Renal pelvis (tissue), 4 donors: ENCODE results near the gene VPS18. TPM values are rescaled to one million over a fixed set of nuclear protein-coding genes. Genes with fewer than 3 reads are reported as not detected.

Experiments used
- DNase-seq: peaks from one replicate; pipeline ENCODE4 v3.0.0-alpha.2; 2013
- polyA plus RNA-seq, 3 donors: library from polyadenylated mRNA; unstranded; fragments of 120-200 nt; gene quantifications; one replicate each; pipeline ENCODE4 v1.2.1, GENCODE V29; 2013; ENCODE audit not compliant: insufficient read length in 3 of 3

The VPS18 gene
- polyA plus RNA-seq, 3 donors = 18.4 to 20.5 (median 20.2) TPM

DNA sequence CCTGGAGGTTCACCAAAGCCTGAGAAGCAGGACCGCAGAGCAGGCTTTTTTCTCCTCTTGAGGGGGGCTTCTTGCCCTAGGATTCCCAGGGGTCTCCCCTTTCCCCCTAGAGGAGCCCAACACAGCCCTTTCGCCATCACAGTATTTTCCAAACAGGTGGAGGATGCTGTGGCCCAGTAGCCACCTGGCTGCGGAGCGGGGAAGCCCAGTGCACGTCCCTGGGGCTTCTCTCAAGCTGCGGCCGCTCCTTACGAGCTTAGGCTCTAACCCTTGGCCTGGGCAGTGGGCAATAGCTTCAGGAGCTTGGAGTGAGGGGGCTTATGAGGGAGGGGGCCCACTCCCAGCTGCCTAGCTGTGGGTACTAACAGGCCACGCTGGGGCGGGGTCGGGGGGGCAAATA is 23.3 kb downstream of the VPS18 start:
- no peak for DNase-seq

DNA sequence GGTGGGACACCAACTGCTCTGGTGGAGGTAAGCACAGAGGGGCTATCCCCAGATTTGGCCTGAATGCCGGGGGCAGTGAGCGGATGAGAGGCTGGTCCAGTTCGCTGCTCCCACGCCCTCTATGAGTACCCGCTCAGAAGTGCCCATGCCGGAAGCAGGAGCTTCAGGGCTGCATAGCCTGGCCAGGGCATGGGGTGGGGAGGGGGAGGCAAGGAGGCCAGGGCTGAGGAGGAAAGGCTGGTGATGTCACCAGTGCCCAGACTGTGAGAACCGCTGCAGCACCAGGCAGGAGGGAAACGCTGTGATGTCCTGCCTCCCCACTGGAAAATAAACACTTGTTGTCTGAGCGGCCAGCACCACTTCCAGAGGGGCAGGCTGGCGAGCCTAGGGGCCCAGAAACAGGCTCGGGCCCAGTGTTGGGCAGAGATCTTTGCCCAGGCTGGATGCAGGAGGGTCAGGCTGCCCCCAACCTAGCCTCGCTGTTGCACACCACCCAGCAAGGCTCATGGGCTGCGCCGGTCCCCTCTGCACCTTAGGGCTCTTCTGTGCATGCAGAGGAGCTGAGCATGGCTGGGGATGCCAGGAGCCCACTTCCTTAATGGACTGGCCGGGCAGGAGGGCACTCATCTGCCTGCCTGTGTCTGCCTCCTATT is 24.0 kb downstream of the VPS18 start:
- DNase-seq = no peak

DNA sequence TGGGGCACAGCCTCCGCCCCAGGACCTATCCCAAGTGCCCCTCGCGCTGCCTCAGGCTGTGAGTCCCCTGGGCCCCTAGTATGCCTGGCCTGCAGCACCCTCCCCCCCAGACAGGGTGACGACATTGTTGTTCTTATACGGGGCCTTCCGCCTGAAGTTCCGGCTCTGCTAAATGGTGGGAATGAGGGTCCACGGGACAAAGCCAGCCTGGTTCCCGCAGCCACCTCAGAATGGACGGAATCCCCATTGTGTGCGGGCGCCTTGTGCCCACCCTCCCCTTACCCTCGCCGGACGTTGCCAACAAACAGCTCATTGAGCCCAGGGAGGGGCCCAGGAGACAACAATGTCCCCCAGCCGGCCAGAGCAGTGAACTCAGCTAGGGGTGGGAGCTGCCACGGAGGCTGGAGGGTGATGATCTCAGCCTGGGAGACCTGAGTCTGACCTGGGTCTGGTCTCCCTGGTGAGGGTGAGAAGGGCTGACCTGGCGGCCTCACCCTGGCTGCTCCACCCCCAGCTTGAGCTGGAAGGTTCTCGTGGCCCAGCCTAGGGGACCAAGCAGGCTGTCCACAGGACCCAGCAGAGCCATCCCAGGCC is 24.6 kb downstream of the VPS18 start:
- no peak for DNase-seq

DNA sequence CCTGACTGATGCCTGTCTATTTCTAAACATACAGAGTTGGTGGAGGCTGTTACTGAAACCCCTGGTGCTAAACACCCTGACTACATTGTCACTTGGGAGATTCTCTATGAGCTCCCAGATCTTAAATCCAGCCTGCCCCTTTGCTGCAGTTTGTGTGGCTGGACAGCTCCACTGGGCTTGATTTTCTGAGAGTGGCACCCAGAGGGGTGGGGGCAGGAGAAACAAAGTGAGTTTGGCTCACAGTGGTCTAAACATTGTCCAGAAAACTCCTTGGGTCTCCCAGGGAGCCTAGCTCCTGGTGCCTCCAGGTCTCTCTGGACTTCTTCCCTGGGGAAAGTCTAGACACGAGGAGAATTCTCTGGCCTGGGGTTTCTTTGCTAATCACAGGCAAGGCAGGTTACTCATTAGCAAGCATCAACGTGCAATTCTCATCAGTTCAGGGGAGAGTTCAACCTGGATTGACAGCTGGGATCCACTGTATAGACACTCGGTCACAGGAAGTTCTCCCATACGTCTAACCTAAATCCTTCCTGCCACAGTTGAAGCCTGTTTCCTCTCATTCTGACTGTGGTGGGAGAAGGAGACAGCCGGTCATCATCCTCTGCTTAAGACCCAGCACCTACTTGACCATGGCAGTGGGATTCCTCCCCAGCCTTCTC is 27.8 kb downstream of the VPS18 start:
- no peak for DNase-seq

DNA sequence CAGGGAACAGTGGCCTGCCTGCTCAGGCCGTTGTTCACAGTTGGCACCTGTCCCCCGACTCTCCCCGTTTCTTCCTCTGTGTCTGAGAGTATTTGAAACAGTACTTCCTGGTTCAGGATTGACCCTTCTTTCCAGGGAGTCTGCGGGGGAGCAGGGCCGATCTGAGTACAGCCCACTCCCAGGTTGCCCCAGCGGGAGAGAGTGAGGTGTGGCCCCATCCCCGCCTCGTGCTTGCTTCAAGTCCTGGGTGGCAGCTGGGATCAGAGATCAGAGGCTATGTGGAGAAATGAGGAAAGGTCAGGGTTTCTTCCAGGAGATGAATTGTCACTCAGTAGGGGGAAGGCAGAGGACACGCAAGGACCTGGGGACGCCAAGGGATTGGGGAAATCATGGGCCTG is 28.4 kb downstream of the VPS18 start:
- DNase-seq = no peak

DNA sequence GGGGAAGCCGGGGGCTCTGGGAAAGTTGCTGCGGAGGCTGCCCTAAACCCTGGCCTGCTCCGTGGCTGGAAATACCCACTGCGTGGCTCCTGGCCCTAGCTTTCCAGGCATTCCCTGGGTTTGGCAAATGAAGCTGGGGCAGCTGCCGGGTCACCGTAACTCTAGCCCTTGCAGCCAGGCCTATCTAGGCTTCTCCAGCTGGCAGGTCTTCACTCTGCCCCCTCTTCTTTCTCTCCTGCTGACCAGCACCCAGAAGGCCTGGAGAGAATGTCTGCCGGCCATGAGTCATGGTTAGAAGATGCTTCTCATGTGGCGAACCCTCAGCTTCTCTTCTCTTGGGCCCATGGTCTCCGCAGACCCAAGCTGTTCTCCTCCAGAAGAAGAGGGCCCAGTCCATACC is 29.3 kb downstream of the VPS18 start:
- no peak for DNase-seq

DNA sequence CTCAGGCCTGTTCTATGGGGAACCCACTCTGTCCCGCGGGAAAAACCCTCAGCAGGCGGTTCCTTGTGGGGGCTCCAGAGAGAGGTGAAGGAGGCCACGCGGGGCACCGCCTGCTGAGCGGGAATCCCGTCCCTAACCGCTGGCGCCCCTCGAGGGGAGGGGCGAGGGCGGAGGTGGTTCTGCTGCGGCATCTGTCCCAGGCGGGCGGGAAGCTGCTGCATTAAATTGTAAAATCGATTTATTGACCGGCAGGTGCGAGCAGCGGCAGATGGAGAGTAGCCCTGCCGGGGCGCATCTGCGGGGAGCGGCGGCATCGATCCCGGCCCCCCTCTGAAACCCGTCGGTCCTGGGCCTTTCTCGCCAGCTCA is 31.2 kb downstream of the VPS18 start:
- no peak for DNase-seq

DNA sequence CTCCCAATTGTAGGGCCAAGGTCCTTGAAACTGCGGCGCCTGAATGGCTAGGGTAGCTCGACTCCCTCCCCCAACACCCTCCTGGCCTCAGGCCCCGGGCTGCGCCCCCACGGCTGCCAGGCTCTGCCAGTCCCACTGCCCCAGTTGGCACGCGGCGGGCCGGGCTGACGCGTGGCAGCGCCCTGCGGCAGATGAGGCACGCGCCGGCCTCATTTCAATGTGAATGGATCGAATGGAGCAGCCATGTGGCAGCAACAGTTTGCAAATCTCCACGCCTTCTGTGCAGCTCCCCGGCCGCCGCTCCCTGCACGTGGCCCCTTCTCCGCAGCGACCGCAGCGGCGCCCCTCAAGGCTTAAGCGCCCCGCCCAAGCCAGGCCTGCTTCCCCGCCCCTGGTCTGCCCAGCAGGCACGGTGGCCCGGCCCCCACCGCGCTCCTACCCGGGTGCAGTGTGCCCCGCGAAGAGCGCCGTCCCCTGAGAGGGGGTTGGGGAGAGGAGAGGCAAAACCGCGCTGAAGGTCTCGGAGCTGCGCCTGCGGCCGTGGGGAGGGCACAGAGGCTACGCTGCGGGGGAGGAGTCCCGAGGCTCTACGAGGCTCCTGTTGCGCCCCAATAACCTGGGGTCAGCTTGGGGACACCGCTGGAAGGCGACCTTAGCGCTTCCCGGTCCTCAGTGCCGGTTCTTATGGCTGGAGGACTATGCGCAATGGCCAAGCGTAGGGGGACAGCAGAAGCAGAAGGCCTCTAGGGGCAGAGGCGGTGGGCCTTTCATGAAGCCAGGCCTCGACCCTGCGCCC is 31.8 kb downstream of the VPS18 start:
- no peak for DNase-seq

DNA sequence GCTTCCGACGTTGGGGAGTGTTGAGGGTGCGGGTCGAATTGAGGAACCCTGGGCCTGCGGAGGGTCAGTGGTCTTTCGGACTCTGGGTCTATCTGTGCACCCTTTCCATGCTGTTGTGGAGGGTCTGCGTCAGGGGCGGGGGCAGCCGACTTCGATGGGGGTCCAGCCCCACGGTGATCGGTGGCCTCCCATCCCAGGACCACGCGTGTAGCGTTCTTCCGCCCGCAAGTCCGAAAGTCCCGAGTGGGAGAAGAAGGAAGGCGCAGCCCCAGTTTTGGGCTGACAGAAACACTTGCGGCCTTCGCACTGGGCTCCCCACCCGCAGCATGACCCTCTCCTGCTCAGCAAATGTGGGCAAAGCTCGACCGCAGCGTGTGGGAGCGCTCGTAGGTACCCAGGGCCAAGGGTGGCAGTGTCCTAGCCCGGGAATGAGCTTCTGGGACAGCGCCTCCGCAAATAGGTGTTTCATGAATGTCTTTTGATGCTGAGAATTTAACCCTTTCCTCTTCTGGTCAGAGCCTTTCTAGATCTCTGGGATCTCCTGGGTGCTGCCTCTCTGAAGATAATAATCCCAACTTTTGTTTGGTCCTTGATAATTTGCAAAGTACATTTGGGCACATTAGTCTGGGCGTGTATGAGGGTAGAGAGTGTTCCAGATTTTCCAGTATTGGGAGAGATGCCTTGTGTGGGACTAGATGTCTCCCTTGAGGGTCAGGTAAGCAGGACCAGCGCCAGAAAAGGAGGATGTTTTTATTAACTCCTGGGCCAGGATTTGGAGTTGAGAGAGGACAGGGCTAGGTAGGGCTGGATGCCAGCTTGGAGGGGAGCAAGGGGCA is 32.6 kb downstream of the VPS18 start:
- no peak for DNase-seq

DNA sequence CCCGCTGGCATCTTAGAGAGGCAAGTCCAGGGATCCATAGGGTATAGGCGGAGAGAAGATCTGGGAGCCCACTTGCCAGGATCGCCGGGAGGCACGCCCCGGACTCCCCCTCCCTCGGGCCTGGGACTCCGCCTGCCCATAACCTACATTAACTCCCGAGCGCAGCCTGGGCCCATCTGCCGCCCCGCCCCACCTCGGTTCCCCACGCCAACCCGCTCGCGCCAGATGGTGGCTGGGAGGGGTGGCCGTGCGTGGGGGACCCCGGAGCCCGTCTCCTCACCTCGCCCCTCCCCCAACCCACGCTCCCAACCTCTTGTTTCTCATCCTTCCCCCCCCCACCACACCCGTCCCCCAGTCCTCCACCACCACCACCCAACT is 33.2 kb downstream of the VPS18 start:
- DNase-seq = no peak

DNA sequence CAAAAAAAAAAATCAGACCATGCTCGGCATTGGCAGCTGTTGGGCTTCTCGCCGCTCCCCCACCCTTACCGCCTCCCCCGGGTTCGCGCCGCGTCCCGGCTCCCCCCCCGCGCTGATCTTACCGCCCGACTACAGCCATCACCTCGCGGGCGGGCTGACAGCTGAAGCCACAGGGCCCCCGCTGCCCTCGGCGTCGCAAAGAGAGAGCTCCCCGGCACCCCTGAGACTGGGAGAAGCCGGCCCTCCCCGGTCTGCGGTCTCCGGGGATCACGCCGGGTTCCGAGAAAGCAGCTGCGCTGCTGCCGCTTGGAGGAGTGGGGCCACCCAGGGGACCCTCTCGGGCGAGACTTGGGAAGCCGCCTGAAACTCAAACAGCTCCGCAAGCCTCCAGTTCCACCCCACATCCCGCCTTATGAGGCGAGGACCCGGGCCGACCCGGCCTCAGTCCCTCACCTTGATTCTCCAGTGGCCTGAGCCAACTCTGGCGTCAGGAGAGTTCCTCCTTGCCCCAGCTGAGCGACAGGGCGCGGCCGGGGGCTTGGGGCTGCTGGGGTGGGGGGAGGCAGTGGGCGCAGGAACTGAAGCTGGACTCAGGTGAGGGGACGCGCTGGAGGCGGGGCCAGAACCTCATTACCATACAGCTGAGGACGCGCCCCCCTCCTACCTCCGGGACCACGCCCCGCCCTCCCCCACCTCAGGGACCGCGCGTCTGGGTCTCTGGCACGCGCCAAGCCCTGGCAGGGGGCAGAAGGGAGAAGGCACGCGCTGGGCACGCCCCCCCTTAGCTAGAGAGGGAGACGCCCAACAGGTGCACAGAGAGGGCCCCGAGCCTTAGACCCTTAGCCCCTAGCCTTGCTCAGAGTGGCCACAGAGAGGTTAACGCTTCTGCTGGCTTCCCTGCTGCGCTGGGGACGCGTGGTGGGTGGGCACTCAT is 33.9 kb downstream of the VPS18 start:
- no peak for DNase-seq

DNA sequence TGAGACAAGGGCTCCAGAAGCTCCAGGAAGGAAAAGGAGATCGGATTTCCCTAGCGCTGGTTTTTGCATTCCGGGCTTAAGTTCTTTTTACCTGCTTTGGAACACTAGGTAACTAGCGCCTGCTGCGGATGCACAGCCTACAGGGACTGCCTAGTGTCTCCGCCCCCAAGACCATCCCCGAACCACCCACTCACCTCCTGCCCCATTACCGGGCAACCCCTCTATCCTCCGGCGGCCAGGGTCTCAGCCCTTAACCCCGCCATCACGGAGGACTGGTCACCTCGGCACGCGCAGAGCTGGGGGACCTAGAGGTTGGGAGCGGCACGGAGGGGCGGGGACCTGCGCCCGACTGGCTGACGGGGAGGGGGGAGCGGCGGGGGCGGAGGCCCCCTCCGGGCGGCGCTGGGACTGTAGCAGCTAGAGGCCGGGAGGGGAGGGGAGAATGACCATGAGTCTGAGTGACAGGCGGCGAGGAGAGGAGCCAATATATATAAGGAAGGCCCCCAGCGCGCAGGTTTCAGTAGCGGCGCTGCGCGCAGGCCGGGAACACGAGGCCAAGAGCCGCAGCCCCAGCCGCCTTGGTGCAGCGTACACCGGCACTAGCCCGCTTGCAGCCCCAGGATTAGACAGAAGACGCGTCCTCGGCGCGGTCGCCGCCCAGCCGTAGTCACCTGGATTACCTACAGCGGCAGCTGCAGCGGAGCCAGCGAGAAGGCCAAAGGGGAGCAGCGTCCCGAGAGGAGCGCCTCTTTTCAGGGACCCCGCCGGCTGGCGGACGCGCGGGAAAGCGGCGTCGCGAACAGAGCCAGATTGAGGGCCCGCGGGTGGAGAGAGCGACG is 34.8 kb downstream of the VPS18 start, which contains the start of gene DLL4:
TSS of gene DLL4 (plus strand) at position 520 of the 839 bp plus-strand sequence. CDS start 329 bp downstream, outside the sequence.
- DNase-seq = no peak

DNA sequence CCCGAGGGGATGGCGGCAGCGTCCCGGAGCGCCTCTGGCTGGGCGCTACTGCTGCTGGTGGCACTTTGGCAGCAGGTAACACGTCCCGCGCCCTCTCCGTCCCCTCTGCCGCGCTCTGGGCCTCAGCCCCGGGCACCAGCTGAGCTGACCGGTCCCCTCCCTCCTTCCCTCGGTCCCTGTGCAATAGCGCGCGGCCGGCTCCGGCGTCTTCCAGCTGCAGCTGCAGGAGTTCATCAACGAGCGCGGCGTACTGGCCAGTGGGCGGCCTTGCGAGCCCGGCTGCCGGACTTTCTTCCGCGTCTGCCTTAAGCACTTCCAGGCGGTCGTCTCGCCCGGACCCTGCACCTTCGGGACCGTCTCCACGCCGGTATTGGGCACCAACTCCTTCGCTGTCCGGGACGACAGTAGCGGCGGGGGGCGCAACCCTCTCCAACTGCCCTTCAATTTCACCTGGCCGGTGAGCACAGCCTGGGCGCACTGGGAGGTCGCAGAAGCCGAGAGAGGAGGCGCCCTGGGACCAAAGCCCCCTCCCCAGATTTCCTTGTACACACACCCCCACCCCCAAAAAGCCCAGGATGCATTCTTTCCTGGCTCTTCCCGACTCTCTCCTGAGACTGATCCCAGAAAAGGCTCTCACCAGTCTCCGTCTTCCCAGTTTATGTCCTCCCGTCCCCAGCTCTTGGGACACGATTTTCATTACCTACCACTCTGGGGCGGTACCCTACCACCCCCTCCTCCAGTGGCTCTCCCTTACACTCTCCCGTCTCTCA is 35.6 kb downstream of the VPS18 start:
- no peak for DNase-seq

DNA sequence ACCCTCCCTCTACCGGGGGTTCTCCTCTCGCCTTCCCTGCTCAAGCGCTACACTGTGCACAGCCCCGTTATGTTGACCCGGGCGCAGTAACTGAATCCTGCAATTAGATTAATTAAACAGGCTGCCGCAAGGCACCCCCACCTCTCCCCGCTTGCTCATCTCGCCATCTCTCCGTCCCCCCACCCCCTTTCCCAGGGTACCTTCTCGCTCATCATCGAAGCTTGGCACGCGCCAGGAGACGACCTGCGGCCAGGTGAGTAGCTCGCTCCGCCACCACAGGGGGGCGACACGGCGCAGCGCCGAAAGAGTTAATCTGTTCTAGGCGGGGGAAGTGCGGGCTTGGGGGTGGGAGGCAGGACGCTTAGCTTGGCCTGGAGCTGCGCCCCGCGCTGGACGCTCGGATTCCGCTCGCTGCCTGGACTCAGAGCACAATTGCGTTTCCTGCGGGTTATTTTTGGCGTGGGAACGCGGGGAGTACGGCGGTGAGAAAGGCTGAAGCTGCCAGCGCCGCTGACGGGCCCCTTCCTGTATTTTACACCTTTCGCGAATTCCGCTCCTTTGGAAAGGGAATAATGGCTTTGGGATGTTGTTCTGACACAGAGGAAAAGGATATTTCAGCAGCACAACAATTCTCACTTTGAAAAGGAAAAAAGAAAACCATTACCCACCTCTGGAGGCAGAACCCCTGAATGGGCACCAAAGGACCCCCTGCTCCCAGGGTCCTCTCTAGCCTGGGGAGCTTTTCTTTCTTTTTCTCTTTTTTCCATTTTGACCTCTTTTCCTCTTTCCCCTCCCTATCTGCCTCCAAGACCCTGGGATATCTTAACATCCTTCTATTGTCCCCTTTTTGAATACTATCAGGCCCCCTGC is 36.4 kb downstream of the VPS18 start:
- no peak for DNase-seq

DNA sequence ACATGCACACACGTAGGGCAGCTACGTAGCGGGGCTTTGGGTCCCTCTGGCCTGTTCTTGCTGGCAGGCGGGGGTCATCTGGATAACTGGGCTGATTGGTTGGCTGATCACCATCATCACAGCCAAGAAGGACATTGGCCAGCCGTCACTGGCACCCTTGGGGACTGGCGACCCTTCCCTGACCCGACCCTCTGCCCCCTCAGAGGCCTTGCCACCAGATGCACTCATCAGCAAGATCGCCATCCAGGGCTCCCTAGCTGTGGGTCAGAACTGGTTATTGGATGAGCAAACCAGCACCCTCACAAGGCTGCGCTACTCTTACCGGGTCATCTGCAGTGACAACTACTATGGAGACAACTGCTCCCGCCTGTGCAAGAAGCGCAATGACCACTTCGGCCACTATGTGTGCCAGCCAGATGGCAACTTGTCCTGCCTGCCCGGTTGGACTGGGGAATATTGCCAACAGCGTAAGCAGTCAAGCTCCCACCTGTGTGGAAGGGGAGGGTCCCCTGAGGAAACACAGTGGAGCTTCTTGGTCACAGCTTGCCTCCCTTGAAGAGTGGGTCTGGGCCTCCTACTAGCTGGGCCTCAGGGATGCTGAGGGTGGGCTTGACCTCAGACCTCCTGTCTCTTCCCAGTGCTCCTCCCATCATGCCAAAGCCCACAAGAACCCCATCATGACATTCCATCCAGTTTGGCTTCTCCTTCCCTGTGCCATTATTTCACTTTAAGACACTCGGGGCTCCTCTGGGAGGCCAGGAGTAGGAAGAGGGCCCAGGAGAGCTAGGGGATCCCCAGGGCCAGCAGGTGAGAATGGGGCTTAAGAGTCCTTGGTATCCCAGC is 37.3 kb downstream of the VPS18 start:
- no peak for DNase-seq

DNA sequence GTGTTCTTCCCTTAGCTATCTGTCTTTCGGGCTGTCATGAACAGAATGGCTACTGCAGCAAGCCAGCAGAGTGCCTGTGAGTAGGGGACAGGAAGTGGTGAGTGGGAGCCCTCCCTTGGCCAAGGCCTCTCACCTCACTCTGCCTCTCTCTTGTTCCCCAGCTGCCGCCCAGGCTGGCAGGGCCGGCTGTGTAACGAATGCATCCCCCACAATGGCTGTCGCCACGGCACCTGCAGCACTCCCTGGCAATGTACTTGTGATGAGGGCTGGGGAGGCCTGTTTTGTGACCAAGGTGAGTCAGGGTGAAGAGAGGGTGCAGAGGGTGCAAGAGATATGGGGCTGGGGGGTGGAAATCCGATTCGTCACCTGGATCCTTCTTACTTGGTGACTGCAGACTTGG is 37.9 kb downstream of the VPS18 start:
- no peak for DNase-seq
